Stimulated activated CD4-positive, alpha-beta T cell treated with anti-CD3 and anti-CD28 coated beads, Interleukin-12 subunit alpha, Interleukin-12 subunit beta, amount 100 ng/mL, for 24 hours (primary cell): Measurements from ENCODE around the gene PRR35.

Experiments used
- DNase-seq, 2 experiments: peaks; one replicate each; pipeline ENCODE4 v3.0.0-alpha.2; 2020; ENCODE audit warnings: low read depth in 2 of 2

Gene PRR35

DNA sequence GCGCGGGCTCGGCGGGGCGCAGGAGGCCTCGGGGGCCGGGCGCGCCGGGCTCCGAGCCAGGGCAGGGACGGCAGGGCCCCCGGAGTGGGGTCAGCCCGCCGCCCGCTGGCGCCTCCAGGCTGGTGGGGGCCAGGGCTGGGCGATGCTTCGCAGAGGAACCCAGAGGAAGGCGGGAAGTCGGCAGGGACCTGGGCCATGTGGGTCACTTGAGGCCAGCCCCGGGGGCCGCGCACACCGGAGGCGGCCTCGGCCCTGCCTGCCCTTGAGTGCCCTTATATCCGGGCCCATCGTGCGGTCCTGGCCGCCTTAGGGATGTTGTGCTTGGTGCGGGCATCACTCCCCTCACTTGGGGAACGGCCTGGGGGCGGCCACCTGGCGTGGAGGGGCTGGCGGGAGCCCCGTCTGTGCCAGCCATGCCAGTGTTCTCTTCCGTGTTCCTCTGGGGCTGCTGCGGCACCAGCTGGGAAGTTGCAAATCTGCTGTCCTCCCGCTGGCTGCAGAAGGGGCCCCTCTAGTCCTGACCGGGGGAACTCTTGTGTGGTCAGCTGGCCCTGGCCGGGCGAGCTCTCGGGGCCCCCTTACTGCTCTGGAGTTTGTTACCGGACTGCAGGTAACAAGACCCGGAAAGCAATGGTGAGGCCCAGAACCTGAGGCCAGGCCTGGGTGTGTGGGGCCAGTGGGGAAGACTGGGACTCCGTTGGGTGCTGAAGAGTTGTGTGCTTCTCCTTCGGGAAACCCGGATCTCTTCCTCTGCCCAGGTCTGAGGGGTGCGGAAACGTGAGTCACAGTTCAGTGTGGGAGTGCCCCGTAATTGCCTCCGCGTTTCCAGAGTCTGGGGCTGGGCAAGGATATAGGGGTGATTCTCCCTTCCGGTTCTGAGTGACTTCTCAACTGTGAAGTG is 31.8 kb upstream of the PRR35 start:
- peak in 1 of 2 experiments; percentile 55 for DNase-seq

DNA sequence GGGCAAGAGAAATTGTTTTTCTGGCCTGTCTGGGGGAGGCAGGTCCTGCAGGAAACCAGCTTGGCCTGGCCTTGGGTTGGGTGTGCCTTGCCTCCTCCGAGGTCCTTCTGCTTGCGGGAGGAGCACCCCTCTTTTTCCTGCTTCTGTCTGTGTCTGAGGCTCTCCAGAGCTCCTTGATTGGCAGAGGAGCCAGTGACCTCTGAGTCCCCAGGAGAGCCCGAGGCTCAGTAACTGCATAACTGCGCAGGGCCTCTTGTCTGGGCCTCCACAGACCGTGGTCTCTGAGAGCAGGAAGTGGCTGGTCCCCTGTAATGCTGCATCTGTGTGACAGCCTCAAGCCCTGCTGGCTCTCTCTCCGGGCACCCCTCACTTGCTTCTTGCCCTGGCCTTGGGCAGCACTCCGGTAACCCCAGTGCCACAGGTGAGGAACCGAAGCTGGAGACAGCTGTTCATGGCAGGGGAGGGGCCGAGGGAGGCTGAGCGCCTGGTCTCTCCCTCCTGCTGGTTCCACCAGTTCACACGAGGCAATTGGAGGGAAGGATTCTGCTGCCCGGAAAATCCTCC is 31.1 kb upstream of the PRR35 start:
- no peak for DNase-seq

DNA sequence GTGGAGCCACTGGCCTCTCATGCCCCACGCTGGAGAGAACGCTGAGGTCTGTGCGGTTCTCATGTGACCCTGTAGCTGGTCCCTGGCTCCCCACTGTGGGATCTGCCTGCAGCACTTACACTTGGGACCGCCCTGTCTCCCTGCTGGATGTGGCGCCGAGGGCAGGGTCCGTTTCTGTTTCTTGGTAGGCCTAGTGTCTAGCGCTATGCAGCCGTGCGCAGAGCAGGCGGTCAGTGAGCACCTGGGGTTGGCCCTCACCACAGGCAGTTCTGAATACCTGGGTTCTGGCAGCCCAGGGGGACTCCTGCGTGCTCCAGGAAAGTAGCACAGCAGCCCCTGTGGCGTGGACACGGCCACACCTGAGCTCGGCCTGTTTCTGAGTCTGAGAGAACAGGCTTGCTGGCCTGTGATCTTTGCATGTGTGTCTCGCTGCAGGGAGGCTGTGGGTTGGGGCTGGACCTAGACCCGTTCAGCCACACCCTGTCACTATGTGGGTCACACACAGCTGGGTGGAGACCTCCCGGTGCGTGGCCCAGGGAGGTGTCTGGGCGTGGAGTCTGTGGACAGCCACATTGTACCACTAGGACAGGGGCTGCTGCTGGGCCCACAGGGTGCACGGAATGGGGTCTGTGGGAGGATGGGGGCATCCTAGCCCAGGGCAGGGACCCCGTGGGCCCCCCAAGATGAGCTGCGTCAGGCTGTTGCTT is 29.9 kb upstream of the PRR35 start:
- no peak for DNase-seq

DNA sequence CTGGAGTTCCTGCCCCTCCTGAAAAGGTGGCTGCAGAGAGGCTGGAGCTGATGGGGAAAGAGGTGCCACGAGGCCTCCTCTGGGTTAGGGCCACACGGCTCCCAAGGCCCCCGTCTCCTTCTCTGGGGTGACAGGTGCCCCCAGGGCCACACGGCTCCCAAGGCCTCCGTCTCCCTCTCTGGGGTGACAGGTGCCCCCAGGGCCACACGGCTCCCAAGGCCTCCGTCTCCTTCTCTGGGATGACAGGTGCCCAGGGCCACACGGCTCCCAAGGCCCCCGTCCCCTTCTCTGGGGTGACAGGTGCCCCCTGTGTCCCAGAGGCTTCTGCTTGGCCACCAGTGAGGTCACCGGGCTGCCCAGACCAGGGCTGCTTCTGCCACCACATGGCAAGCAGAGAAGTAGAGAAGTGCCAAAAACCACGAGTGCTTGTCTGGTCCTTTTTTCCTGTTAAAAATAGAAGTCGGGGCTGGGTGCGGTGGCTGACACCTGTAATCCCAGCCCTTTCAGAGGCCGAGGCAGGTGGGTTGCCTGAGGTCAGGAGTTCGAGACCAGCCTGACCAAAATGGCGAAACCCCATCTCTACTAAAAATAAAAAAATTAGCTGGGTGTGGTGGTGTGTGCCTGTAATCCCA is 28.6 kb upstream of the PRR35 start:
- no peak for DNase-seq

DNA sequence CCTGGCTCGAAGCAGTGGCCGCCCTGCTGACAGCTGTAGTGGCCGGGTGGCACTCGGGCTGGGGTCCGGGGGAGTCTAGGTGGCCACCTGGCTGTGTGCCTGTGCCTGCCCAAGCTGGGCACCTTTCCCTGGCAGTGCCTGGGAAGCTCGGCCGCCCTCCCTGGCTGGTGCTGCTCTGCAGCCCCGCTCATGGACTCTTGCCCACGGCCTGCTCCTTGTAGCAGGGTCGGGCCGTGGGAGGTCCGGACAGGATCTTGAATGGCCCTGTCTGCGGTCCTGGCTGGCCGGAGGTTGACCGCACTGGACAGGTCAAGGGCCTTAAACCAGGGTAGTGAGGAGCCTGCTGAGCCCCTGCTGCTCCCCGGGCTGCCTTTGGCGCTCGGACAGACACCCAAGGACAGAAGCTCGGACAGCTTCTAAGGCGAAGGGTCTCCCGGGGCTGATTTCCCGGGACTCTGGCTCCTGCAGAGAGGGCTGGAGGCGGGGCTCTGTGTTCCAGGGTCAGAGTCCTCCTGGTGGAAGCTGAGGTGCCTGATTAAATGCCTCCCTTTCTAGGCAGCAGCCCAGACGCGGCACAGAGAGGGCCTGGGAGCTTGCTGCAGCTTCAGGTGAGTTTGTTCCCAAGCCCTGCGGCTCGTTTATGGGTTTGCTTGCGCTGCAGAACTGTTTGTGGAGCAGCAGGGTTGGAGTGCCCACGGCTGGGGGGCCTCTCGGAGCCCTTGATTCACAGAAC is 26.6 kb upstream of the PRR35 start:
- no peak for DNase-seq

DNA sequence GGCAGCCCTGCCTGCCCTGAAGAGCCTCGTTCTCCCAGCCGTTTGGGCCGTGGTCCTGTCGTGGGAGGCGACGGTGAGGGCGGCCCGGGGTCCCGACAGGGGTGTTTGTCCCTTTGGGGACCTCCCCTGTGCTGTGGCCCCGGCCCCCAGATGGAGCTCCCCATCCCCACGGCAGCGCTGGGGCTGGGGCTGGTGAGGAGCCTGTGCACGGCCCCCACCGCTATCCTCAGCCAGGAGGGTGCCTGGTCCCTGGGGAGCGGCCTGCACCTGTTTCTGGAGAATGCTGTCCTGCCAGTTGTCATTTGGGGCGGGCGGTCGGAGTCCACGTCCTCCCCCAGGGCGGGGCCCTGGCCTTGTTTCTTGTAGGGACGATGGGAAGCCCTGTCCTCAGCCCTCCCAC is 26.1 kb upstream of the PRR35 start:
- no peak for DNase-seq

DNA sequence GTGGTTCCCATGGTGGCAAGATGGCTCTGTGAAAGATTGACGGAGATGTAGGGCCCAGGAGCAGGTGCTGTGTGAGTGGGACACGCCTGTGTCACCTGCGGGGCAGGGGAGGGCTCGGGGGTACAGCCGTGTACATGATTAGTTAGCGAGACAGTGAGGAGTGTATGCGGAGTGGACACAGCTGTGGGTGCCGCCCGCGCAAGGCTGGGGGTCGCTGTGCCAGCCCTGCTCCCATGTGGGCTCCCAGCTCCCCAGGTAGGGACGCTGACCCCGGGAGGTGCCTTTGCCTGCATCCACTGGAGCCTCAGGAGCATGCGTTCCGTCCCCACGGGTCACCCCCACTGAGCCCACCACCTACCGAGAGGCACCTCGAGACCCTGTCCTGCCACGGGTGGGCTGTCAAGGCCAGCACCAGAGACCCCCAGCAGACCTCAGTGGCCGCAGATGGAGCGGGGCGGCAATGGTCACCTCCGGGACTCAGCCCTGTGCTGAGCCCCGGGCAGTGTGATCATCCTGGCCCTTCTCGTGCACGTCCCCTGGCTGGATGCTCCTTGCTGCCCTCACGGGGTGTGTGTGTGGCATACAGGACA is 25.2 kb upstream of the PRR35 start:
- no peak for DNase-seq

DNA sequence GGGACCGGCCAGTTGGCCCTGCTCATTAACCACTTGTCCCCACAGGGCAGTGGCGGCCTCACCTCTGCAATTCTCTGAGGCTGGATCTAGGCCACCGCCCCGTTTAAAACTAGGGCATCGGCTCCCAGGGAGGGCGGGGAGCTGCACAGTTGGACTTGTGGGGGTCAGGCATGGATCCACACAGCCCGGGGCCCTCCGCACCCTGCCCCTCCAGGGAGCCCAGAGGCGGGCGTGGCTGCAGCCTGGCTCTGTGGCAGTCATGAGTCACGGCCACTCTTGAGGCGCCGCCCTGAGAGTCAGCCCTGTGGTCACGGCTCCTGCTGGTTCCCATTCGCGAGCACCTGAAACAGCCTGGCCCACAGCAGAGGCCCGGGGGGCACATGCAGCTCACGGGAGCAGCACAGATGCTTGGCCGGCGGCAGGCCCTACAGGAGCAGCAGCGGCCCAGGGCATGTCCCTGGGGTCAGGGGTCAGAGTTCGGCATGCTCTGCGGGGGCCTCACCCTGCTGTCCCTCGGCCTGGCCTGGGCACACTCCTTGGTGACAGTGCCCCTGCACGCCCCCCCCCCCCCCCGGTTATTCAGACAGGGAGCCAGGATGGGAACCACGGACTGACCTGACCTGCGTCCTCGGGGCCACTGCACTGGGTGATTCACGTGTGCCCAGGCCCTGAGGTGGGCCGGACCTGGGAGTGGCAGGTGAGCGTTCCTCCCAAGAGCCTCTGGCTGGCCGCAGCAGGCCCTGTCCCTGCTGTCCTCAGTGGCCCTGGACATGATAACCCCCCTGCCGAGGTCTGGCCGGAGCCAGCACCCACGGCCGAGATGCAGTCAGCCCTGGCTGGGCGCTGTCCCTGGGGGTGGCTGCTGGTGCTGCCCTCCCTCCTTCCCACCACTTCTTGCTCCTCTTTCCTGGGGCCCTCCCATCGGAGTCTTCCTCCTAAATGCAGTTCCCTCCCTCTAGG is 24.5 kb upstream of the PRR35 start:
- DNase-seq, result no peak

DNA sequence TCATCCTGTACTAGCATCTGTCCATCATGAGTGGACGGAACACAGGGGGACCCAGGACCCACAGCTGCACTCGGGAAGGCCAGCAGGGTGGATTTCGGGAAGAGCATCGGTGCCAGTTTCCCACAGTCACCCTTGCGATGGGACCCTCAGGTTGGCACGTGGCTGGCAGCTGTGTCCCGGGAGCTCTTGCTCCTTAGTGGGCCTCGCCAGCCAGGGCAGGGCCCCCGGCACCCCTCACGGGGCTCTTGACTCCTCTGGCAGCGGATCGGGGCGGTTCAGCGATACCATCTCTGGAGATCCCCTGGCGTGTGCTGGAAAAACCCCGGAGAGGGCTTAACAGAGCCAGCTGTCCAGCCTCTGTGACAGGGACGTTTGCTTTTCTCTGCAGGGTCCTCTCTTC is 23.4 kb upstream of the PRR35 start:
- no peak for DNase-seq

DNA sequence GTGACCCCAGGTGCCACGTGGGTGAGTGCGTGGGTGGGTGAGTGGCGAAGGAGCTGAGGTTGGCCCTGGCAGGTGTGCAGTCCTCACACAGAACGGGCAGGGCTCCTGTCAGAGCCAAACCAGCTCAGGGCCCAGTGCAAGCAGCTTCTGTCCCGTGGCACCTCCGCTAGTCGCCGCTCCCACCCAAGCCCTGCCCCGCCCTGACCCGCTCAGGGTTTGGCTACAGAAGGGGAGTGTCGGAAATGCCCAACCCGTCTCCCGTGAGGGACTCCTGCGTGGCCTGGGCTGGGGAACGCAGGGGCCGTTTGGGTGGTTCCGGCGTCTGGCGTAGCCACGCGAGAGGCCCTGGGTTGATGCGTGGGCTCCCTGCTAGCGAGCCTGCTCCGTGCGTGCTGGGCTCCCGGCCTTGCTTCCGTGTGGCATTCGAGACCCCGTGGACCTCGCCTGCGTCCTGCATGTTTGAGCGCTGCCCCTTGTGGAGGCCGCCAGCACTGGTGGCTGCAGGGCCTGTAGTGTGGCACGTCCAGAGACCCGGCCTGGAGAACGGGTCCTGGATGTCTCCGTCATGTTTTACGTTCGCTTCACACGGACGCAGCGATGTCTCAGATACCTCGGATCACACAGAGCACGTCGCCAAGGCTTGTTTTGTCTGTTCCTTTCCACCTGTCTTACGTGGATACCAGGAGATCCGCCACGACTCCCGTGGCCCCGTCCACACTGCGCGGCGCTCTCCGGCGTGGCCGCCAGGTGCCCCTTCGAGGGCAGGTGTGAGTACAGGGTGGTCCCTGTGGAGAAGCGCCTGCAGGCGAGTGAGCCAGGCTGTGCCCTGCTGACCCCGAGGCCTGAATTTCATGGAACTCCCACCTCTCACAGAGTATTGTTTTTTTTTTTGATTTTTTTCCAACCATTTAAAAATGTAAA is 22.5 kb upstream of the PRR35 start:
- DNase-seq, result no peak

DNA sequence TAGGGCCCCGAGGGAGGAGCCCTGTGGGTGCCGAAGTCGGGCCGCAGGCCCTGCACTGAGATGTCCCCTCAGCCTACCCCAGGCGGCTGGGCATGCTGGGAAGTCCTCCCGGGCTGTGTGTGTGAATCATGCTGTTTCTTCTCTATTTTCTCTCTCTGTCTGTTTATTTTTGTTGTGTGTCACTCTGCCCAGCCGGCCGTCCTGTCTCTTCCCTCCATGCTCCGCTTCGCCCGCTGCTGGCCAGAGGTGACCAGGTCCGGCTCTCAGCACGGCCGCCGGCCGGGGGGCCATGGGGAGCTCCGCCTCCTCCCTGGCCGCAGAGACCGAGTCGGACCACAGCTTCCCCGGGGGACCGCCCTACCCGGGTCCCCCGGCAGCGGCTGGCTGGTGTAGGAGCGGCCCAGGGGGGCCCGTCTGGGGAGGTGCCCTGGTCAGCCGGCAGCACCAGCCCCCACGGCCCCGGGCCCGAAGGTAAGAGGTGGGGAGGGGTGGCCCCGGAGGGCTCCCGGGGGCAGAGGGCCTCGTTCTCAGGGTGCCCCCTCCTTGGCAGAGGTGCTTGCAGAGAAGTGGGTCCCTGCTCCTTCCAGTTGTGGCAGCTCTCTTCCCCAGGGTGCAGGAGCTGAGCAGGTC is 20.2 kb upstream of the PRR35 start:
- no peak for DNase-seq

DNA sequence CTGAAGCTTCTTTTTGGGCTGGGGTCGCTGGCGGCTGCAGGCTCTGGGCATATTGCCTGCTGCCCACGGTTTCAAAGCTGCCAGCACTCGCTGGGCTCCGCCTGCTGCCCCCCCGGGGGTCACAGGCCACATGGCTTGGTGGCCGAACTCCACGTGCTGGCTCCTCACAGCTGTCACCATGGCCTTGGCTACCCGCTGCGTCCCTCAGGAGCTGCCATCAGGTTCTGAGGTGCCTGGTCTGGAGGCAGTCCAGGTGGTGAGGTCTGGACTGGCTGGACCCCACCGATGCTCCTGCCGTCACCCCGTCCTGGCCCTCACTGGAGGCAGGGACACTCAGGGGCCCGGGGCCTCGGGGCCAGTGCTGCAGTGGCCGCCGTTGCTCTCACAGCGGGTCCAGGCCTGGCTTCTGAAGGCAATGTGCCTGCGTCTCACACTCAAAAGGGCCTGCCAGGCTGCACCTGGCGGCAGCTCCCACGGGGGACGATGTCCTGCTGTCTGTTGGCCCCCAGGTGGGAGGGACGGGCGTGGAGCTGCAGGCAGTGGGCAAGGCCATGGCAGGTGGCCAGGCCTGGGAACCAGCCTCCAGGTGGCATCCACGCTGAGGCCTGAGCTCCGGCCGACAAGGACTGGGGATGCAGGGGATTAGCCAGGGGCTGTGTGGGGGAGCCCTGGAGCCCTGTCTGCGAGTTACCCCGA is 19.4 kb upstream of the PRR35 start:
- DNase-seq, result no peak

DNA sequence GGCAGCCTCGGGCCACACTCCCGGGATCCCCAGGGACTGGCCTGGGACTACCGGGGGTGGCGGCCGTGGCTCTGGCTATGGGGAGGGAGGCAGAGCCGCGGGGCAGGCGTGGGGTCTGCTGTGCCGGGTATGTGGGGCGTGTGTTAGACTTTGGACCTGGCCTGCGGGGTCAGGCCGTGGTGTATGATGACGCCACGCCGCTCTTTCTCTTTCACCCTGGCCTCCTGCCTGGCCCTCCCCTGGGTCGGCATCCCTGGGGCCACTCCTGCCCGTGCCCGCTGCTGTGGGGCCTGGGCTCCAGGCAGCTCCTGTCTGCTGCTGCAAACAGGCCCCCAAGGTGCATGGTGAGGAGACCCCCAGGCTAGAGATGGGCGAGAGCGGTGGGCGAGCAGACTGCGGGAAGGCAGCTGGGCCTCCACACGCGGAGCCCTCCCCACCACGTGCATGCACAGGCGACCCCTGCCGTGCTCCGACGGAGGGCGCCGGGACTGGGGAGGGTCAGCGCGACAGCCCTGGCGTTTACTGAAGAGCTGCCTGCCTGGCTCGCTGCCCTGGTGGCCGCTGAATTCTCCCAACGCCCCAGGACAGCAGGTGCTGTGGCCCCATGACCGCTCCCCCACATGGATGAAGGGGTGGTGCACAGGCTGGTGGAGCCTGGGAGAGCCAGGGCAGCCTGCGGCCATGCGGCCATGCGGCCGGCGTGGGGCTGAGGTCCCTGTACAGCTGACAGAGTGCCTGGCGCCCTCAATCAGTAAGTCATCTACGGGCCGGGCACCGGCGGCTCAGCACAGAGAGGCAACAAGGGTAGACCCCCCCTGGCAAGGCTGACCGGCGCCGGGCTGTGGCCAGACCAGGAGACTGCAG is 16.7 kb upstream of the PRR35 start:
- DNase-seq, result no peak

DNA sequence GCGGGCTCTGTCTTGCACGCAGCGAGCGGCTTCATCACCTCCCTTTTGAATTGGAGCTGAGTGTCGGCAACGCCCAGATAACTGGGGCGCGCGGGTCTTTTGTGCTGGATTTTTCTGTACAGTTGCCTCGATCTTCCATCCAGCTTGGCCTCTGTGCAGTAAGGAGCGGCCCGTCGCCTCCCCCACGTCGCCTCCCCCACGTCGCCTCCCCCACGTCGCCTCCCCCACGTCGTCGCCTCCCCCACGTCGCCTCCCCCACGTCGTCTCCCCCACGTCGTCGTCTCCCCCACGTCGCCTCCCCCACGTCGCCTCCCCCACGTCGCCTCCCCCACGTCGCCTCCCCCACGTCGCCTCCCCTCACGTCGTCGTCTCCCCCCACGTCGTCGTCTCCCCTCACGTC is 15.7 kb upstream of the PRR35 start:
- no peak for DNase-seq

DNA sequence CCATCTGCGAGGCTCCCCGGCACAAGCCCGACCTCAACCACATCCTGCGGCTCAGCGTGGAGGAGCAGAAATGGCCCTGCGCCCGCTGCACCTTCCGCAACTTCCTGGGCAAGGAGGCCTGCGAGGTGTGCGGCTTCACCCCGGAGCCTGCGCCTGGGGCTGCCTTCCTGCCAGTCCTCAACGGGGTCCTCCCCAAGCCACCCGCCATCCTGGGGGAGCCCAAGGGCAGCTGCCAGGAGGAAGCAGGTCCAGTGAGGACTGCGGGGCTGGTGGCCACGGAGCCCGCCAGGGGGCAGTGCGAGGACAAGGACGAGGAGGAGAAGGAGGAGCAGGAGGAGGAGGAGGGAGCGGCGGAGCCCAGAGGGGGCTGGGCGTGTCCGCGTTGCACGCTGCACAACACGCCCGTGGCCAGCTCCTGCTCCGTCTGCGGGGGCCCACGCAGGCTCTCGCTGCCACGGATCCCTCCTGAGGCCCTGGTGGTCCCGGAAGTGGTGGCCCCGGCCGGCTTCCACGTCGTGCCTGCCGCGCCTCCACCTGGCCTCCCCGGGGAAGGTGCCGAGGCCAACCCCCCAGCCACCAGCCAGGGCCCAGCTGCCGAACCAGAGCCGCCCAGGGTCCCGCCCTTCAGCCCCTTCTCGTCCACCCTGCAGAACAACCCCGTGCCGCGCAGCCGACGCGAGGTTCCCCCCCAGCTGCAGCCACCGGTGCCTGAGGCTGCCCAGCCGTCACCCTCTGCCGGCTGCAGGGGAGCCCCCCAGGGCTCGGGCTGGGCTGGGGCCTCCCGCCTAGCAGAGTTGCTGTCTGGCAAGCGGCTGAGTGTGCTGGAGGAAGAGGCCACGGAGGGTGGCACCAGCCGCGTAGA is 13.1 kb upstream of the PRR35 start:
- peak in 1 of 2 experiments; percentile 42 for DNase-seq

DNA sequence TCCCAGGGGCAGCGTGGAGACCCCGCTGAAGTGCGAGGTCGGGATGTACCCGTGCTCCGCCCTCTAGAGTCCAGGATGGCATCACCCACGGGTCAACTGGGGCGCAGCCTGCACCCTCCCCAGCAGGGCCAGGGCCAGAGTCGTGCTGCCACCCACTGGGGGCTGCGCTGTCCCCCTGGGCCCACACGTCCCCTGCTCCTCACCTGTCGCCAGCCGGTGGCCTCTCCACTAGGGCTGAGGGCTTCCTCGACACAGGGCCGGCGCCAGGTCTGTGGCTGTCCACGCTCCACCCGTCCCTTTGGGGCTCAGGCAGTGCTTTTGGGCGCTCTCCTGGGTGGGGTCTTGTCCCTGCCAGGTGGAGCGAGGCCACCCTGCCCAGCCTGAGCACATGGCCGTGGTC is 11.6 kb upstream of the PRR35 start:
- no peak for DNase-seq
